ENCODE results near the gene OR52E5.

OR52E5 gene

DNA sequence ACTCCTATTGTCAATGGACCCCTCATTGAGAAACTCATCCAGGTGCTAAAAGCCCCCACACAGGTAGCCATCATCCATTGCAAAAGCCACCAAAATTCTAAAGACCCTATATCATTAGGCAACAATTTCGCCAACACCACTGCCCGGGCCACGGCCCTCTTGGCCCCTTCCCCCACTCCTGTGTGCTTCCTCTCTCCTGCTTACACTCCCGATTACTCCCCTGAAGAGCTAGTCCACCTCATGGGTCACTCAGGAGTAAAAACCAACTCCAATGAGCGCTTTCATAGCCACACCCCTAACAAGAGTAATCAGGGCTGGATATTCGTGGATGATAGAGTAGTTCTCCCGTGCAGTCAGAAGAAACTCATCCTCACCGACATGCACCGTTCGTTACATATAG, 40.1 kb downstream of the OR52E5 start:
- no peak for TF ChIP-seq FOXP2 (optimal IDR thresholded peaks at IDR 0.05; ENCODE audit: borderline replicate concordance, extremely low read depth, extremely low read length, insufficient read depth)
- TF ChIP-seq REST (IDR thresholded peaks at IDR 0.05; ENCODE audit: insufficient read depth in 1 of 2, low read depth in 2 of 2, low read length in 2 of 2): no peak
- TF ChIP-seq POLR2AphosphoS5 (IDR thresholded peaks at IDR 0.05; ENCODE audit: low read depth, low read length): no peak
- no peak for TF ChIP-seq SIN3A (IDR thresholded peaks at IDR 0.05; ENCODE audit: borderline replicate concordance, insufficient read depth, low read length)
- no peak for TF ChIP-seq TAF1 (IDR thresholded peaks at IDR 0.05; ENCODE audit: borderline replicate concordance, insufficient read depth, low read length)

DNA sequence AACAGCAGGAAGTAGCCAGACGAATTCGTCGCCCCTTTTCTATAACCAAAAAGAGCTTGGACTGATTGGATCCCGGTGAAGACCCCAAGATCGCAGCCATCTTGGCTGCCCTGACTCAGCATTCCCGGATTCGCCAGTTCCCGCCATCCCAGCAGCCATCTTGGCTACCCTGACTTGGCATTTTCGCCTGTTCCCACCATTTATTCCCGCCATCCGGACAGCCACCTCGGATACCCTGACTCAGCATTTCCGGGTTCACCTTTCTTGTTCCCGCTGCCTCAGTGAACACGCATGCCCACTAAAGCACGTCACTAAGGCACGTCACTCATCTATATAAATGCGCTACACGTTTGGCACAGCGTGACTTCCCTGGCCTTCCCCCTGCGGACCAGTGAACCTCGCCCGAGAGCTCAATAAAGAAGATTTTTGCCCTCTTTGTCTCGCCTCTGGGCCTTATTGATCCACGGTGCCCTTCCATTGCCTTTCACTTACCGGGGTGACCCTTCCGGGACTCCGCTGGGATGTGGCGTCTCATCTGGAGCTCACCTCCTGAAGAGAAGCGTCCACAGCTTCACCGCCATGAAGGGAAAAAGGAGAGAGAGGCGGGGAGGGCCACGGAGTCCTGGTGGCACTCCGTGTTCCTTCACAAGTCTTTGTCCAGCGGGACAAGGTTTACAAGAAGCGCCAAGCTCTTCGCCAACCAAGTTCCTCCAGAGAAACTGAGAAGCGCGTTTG, 45.0 kb downstream of the OR52E5 start:
- TF ChIP-seq TAF1 (IDR thresholded peaks at IDR 0.05; ENCODE audit: borderline replicate concordance, insufficient read depth, low read length) (no peak), POLR2AphosphoS5 (IDR thresholded peaks at IDR 0.05; ENCODE audit: low read depth, low read length) (no peak), FOXP2 (optimal IDR thresholded peaks at IDR 0.05; ENCODE audit: borderline replicate concordance, extremely low read depth, extremely low read length, insufficient read depth) (no peak), REST (IDR thresholded peaks at IDR 0.05; ENCODE audit: insufficient read depth in 1 of 2, low read depth in 2 of 2, low read length in 2 of 2) (no peak), SIN3A (IDR thresholded peaks at IDR 0.05; ENCODE audit: borderline replicate concordance, insufficient read depth, low read length) (no peak)

DNA sequence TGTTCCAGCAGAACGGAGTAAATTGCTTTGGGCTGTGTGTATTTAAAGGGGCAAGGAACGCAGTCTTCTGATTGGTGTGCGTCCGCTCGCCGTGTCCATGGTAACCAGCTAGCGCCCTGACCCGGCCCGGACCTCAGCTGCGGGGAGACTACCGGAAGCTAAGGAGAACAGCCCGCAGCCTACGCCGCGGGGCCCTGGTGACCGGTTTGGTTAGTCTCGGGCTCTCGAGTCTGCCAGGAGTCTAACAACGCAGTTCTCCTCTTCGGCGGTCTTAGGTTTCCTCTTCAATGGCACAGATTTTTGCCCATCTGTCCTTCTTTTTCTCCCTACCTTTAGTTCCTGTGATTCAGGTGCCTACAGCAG, 45.6 kb downstream of the OR52E5 start:
- no peak for TF ChIP-seq POLR2AphosphoS5 (IDR thresholded peaks at IDR 0.05; ENCODE audit: low read depth, low read length)
- TF ChIP-seq TAF1 (IDR thresholded peaks at IDR 0.05; ENCODE audit: borderline replicate concordance, insufficient read depth, low read length): no peak
- no peak for TF ChIP-seq SIN3A (IDR thresholded peaks at IDR 0.05; ENCODE audit: borderline replicate concordance, insufficient read depth, low read length)
- no peak for TF ChIP-seq FOXP2 (optimal IDR thresholded peaks at IDR 0.05; ENCODE audit: borderline replicate concordance, extremely low read depth, extremely low read length, insufficient read depth)
- TF ChIP-seq REST (IDR thresholded peaks at IDR 0.05; ENCODE audit: insufficient read depth in 1 of 2, low read depth in 2 of 2, low read length in 2 of 2): no peak

DNA sequence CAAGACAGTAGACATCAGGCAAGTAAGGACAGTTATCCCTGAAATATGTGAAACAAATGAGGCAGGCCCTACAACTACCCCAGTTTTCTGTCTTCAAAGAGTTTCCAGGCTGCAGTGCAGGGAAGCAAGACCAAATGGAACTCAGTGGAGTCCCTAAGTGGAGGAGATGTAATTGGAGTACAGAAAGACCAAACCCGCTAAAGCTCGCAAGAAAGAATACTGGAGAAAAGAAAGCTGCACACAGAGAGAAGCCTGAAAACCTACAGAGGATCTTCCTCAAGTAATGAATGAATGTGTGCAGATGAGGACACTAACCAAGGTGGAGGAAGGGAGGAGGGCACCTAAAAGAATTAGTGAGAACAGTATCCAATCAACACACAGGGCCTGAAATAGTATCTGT, 47.7 kb downstream of the OR52E5 start:
- TF ChIP-seq POLR2AphosphoS5 (IDR thresholded peaks at IDR 0.05; ENCODE audit: low read depth, low read length): no peak
- no peak for TF ChIP-seq TAF1 (IDR thresholded peaks at IDR 0.05; ENCODE audit: borderline replicate concordance, insufficient read depth, low read length)
- no peak for TF ChIP-seq FOXP2 (optimal IDR thresholded peaks at IDR 0.05; ENCODE audit: borderline replicate concordance, extremely low read depth, extremely low read length, insufficient read depth)
- TF ChIP-seq SIN3A (IDR thresholded peaks at IDR 0.05; ENCODE audit: borderline replicate concordance, insufficient read depth, low read length): no peak
- TF ChIP-seq REST (IDR thresholded peaks at IDR 0.05; ENCODE audit: insufficient read depth in 1 of 2, low read depth in 2 of 2, low read length in 2 of 2): no peak
